HCT116 (cell line): ENCODE data around the gene ZNF521. TPM values are rescaled to one million over a fixed set of nuclear protein-coding genes. Genes with fewer than 3 reads are reported as not detected.

Source experiments
- ATAC-seq: fragments of 200-7000 bp; cut with Tn5 transposase; 2 replicates; pipeline ENCODE4 v1.9.1; 2020; ENCODE audit warnings: mild to moderate bottlenecking, moderate library complexity
- BruUV-seq: library from RNA; stranded (reverse); fragments of 400-500 nt; replicated peaks from 2 replicates; lab custom pipeline; 2021; lab: Mats Ljungman, UMichigan
- CTCF ChIA-PET: fragments of 300-600 bp; sonication (Branson Sonifier 250); formaldehyde crosslinking; loops from one replicate; lab custom pipeline; 2021; ENCODE audit warnings: antibody characterized with exemption; lab: Charles Lee
- POLR2A ChIA-PET: fragments of 300-600, 350-600 bp; sonication (Branson Sonifier 250); formaldehyde crosslinking; loops from one replicate; lab custom pipeline; 2021; ENCODE audit warnings: antibody characterized with exemption; lab: Charles Lee
- RAD21 ChIA-PET, 2 experiments: fragments of 300-600 bp; sonication (Branson Sonifier 250); formaldehyde crosslinking; loops; one replicate each; lab custom pipeline; 2023; ENCODE audit warnings: low total read pairs in 2 of 2; ENCODE audit not compliant: uncharacterized antibody in 2 of 2, unreplicated experiment in 2 of 2, low non-redundant PET in 1 of 2; lab: Charles Lee
- DNase-seq: peaks from one replicate; pipeline ENCODE4 v3.0.0-alpha.2; 2010; ENCODE audit warnings: low read depth, low spot score
- H2AFZ ChIP-seq: fragments of 200-600 bp; shearing (Covaris generic), sonication (generic); 2 replicates; pipeline ENCODE4 v1.6.1; 2017; ENCODE audit warnings: low read depth, mixed run types, mixed read lengths, antibody characterized with exemption, low read length; ENCODE audit not compliant: poor library complexity, severe bottlenecking
- H3K27ac ChIP-seq: 2 replicates; pipeline ENCODE4 v1.5.1; 2012; ENCODE audit warnings: low read depth, low read length
- H3K27me3 ChIP-seq: fragments of 200-600 bp; sonication (generic); 2 replicates; pipeline ENCODE4 v1.6.1; 2016; ENCODE audit warnings: mixed run types, low read length, mixed read lengths; ENCODE audit not compliant: insufficient read depth
- H3K36me3 ChIP-seq, 2 experiments: fragments of 200-500 bp in 1 of 2; fragments of 200-600 bp in 1 of 2; sonication (Bioruptor generic) in 1 of 2; sonication (generic) in 1 of 2; 2 replicates each; pipeline versions ENCODE4 v1.5.1 to v1.6.1; 2014 to 2016; ENCODE audit warnings: low read length in 2 of 2, inconsistent platforms in 1 of 2, mixed read lengths in 1 of 2, mixed run types in 1 of 2; ENCODE audit not compliant: insufficient read depth in 2 of 2, control insufficient read depth in 1 of 2
- H3K4me1 ChIP-seq, 2 experiments: fragments of 200-600 bp in 1 of 2; sonication (generic) in 1 of 2; 2 replicates each; pipeline versions ENCODE4 v1.5.1 to v1.6.1; 2012 to 2017; ENCODE audit warnings: low read length in 2 of 2, inconsistent platforms in 1 of 2, mild to moderate bottlenecking in 1 of 2, mixed read lengths in 1 of 2, mixed run types in 1 of 2, moderate library complexity in 1 of 2; ENCODE audit not compliant: insufficient read depth in 2 of 2, control insufficient read depth in 1 of 2
- H3K4me2 ChIP-seq: fragments of 200-600 bp; sonication (generic); 2 replicates; pipeline ENCODE4 v1.6.1; 2017; ENCODE audit warnings: mixed run types, low read length, mixed read lengths
- H3K4me3 ChIP-seq, 2 experiments: fragments of 200-600 bp in 1 of 2; sonication (generic) in 1 of 2; replicated peaks in 1 of 2; 2 replicates each; pipeline ENCODE4 v1.5.1; 2011 to 2016; ENCODE audit warnings: low read length in 2 of 2, control low read depth in 1 of 2, low read depth in 1 of 2, mild to moderate bottlenecking in 1 of 2, mixed read lengths in 1 of 2, mixed run types in 1 of 2
- H3K79me2 ChIP-seq: fragments of 200-600 bp; sonication (generic); 2 replicates; pipeline ENCODE4 v1.6.1; 2017; ENCODE audit warnings: mild to moderate bottlenecking, mixed run types, low read length, moderate library complexity, mixed read lengths; ENCODE audit not compliant: insufficient read depth
- H3K9ac ChIP-seq: fragments of 200-600 bp; sonication (generic); 2 replicates; pipeline ENCODE4 v1.6.1; 2016; ENCODE audit warnings: low read length, mixed read lengths
- H3K9me2 ChIP-seq: fragments of 200-600 bp; sonication (generic), shearing (Covaris generic); 2 replicates; pipeline ENCODE4 v1.6.1; 2017; ENCODE audit warnings: mixed run types, mild to moderate bottlenecking, moderate library complexity; ENCODE audit not compliant: insufficient read depth
- H3K9me3 ChIP-seq, 2 experiments: fragments of 200-500 bp in 1 of 2; fragments of 200-600 bp in 1 of 2; sonication (Bioruptor generic) in 1 of 2; sonication (generic) in 1 of 2; 2 replicates each; pipeline ENCODE4 v1.6.1; 2014 to 2017; ENCODE audit warnings: low read length in 2 of 2, mixed read lengths in 2 of 2, inconsistent platforms in 1 of 2, low read depth in 1 of 2, mild to moderate bottlenecking in 1 of 2, mixed run types in 1 of 2, moderate library complexity in 1 of 2; ENCODE audit not compliant: control insufficient read depth in 1 of 2, insufficient read depth in 1 of 2
- H4K20me1 ChIP-seq: fragments of 200-600 bp; sonication (generic), shearing (Covaris generic); 2 replicates; pipeline ENCODE4 v1.6.1; 2017; ENCODE audit warnings: mixed run types, mild to moderate bottlenecking, moderate library complexity; ENCODE audit not compliant: insufficient read depth
- CEBPB ChIP-seq: IDR thresholded peaks from 2 replicates; pipeline ENCODE4 v1.6.1; 2012; ENCODE audit warnings: low read depth
- CTCF ChIP-seq, 3 experiments: fragments of 200-600 bp in 1 of 3; sonication (generic) in 1 of 3; IDR thresholded peaks in 2 of 3; conservative IDR thresholded peaks in 1 of 3; 2 replicates each; pipeline ENCODE4 v1.5.1; 2012 to 2017; ENCODE audit warnings: low read depth in 2 of 3, low read length in 2 of 3, antibody characterized with exemption in 1 of 3, borderline replicate concordance in 1 of 3, control low read depth in 1 of 3, mild to moderate bottlenecking in 1 of 3, mixed read lengths in 1 of 3, mixed run types in 1 of 3, moderate library complexity in 1 of 3; ENCODE audit not compliant: insufficient read depth in 1 of 3
- ELF1 ChIP-seq: IDR thresholded peaks from 2 replicates; pipeline ENCODE4 v1.6.1; 2012; ENCODE audit warnings: low read depth, borderline replicate concordance
- FOSL1 ChIP-seq: IDR thresholded peaks from 2 replicates; pipeline ENCODE4 v1.6.1; 2012; ENCODE audit warnings: low read depth
- POLR2AphosphoS5 ChIP-seq: IDR thresholded peaks from 2 replicates; pipeline ENCODE4 v1.6.1; 2011; ENCODE audit warnings: mild to moderate bottlenecking, low read depth, low read length, moderate library complexity
- RAD21 ChIP-seq: IDR thresholded peaks from 2 replicates; pipeline ENCODE4 v1.6.1; 2012; ENCODE audit warnings: low read depth, mild to moderate bottlenecking
- SIN3A ChIP-seq: IDR thresholded peaks from 2 replicates; pipeline ENCODE4 v1.6.1; 2012; ENCODE audit warnings: low read depth
- TCF7L2 ChIP-seq: IDR thresholded peaks from 2 replicates; pipeline ENCODE4 v1.7.0; 2011; ENCODE audit warnings: borderline replicate concordance, inconsistent platforms; ENCODE audit not compliant: insufficient read depth, insufficient read length; ENCODE audit errors: extremely low read depth
- YY1 ChIP-seq: IDR thresholded peaks from 2 replicates; pipeline ENCODE4 v1.6.1; 2011; ENCODE audit warnings: low read length, low read depth, moderate library complexity, mild to moderate bottlenecking; ENCODE audit not compliant: insufficient replicate concordance; ENCODE audit errors: extremely low read depth
- intact Hi-C: fragments of 100-400 bp; cut with micrococcal nuclease; formaldehyde crosslinking; loops from 2 replicates; pipeline ENCODE4 v1.10.0; 2022
- total RNA-seq: library from RNA; stranded (reverse); gene quantifications from one replicate; pipeline ENCODE4 v1.2.1, GENCODE V29; 2021; ENCODE audit not compliant: unreplicated experiment
- TF ChIP-seq, protein P1 (sequence below): IDR thresholded peaks from 2 replicates; pipeline ENCODE4 v1.6.1; 2012; ENCODE audit warnings: low read depth

Gene ZNF521
- total RNA-seq, 1 experiment from 2014 or later = 0.10 TPM

DNA sequence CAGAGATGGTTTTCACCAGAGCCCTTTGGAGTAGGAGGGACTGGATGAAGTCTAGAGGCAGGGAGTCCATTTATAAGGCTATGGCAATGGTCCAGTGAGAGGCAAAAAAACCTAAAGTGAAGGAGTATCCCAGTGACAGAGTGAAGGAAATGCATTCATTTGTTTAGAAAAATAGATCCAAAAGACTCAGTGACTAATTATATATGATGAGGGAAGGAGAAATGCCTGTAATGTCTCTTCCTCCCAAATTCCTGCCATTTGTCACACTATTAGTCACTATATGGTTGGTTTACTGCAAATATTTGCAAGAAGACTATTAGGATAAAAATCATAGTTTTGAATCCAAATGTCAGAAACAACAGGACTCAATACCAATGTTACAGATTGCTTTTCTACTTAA lies 104.2 kb downstream of the ZNF521 start:
- Histone ChIP-seq H3K9me2 (no peaks in the 10 kb centered on the region), H2AFZ (no peak overlapping the region), H3K36me3 (no peaks in the 10 kb centered on the region), H4K20me1 (no peaks in the 10 kb centered on the region), H3K4me1 (no peaks in the 10 kb centered on the region), H3K79me2 (no peaks in the 10 kb centered on the region), H3K4me3 (no peak overlapping the region), H3K9ac (no peak overlapping the region), H3K27ac (no peak overlapping the region), H3K4me2 (no peak overlapping the region), H3K27me3 (0 out of 2 replicates have a peak, but pooled peaks cover 8% of the 10 kb centered on the region), H3K9me3 (no peaks in the 10 kb centered on the region; a peak in 1 of 4 replicates)
- intact Hi-C loops = no loop called here
- POLR2A ChIA-PET = no interaction called here
- ATAC-seq (no peak), DNase-seq (no peak)
- no peak for TF ChIP-seq ELF1
- TF ChIP-seq SIN3A = no peak
- TF ChIP-seq, protein P1, sequence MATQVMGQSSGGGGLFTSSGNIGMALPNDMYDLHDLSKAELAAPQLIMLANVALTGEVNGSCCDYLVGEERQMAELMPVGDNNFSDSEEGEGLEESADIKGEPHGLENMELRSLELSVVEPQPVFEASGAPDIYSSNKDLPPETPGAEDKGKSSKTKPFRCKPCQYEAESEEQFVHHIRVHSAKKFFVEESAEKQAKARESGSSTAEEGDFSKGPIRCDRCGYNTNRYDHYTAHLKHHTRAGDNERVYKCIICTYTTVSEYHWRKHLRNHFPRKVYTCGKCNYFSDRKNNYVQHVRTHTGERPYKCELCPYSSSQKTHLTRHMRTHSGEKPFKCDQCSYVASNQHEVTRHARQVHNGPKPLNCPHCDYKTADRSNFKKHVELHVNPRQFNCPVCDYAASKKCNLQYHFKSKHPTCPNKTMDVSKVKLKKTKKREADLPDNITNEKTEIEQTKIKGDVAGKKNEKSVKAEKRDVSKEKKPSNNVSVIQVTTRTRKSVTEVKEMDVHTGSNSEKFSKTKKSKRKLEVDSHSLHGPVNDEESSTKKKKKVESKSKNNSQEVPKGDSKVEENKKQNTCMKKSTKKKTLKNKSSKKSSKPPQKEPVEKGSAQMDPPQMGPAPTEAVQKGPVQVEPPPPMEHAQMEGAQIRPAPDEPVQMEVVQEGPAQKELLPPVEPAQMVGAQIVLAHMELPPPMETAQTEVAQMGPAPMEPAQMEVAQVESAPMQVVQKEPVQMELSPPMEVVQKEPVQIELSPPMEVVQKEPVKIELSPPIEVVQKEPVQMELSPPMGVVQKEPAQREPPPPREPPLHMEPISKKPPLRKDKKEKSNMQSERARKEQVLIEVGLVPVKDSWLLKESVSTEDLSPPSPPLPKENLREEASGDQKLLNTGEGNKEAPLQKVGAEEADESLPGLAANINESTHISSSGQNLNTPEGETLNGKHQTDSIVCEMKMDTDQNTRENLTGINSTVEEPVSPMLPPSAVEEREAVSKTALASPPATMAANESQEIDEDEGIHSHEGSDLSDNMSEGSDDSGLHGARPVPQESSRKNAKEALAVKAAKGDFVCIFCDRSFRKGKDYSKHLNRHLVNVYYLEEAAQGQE = no peak
- TF ChIP-seq RAD21 = no peak
- TF ChIP-seq FOSL1 = no peak
- no peak for TF ChIP-seq POLR2AphosphoS5
- no peak for TF ChIP-seq CEBPB
- no peak for TF ChIP-seq YY1
- TF ChIP-seq TCF7L2 = no peak
- no peak for TF ChIP-seq CTCF (IDR thresholded peaks at IDR 0.05 in 2 of 3, conservative IDR thresholded peaks at IDR 0.05 in 1 of 3; ENCODE audit: borderline replicate concordance in 1 of 3, insufficient read depth in 1 of 3, low read depth in 2 of 3, low read length in 2 of 3)
- RAD21 ChIA-PET = no interaction called here
- CTCF ChIA-PET = no interaction called here
- BruUV-seq = no TSS peak
